Measurements from ENCODE around the gene FAM193A.
"Not testable (repeated sequence)": the region's sequence is repeated elsewhere in the genome, so short reads cannot be mapped to it uniquely, and the experiment has no call there.

Gene FAM193A

DNA sequence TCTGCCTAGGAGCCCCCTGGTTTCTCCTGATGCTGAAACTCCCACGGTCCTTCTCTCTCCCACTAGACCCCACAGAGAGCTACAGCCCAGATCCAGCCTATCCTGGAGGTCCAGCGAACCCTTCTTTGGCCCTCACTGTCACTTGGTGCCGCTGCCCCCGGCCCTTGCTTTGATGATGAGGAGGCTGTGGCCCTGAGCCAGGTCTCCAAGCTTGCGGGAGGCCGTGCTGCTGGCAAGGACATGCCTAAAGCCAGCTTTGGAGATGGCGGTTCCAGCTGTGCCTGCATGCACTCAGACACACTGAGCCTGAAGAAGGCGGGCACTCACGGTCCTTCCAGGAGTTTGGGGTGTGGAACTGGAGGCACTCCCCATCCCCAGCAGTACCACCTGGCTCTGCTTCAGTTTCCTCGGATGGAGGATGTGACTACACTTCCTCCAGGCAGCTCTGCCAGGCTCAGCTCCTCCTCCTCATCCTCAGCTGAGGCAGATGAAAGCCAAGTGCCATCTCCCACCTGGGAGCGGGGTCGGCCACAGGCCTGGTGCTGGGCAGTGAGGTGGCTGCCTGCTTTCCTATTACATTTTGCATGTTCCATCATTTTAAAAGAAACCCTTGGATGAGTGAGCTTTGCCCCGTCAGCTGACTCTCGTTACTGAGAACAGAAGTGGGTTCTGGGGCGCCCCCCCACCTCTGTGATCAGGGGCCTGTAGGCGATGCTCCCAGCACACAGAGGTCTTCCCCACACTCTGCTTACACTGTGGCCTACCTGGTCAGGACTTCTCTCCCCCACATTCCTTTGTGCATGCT, 210.6 kb downstream of the FAM193A start:
- DNase-seq (ENCODE audit: low read depth in 2 of 2), result no peak

DNA sequence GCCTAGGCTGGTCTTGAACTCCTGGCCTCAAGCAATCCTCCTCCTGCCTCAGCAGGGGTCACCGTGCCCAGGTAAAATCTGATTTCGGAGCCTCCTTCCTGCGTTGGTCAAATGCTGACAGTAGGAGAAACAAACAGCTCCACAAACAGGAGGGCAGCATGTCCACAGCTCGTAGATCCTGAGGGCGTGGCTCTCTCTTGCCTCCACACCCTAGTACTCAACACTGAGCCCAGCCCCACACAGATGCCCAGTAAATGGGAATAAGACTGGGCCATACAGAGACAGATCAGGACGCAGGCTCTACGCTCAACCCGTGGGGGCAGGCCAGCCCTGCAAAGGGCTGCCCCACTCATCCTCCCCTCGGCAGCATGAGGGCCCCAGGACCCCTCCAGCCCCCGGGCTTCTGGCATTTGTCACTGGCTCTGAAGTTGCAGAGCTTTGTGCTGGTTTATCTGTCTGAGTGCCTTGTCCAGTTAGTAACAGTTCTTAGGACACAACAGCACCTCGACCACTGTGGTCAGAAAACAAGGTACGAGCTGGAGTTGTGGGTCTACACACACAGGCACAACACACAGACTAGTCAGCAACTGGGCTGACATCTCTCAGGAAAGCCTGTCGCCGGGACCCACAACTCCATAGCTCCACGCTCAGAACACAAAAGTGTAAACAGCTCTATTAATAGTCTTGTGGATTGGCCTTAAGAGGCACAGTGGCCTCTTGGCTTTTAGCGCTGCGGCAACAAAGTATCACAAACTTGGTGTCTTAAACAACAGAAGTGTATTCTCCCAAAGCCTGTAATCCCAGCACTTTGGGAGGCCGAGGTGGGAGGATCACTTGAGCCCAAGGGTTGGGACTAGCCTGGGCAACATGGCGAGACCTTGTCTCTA, 214.5 kb downstream of the FAM193A start:
- no peak for DNase-seq (ENCODE audit: low read depth in 2 of 2)

DNA sequence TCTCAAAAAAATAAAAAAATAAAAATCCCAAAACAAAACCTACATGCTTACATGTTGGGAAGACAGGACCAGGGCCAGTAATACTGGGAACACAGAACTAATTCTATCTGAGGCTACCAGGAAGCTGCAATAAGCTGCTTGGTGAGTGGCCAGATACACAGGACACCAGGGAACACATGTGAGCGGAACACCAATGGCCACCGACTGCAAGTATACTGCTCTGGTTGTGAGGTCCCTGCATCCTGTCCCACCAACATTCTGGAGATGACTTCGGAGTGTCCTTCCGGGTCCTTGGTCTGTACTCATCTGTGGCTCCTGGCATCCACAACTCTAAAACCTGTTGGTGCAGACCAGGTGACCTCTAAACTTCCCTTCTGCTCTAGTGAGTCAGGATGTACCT, 217.0 kb downstream of the FAM193A start:
- no peak for DNase-seq (ENCODE audit: low read depth in 2 of 2)

DNA sequence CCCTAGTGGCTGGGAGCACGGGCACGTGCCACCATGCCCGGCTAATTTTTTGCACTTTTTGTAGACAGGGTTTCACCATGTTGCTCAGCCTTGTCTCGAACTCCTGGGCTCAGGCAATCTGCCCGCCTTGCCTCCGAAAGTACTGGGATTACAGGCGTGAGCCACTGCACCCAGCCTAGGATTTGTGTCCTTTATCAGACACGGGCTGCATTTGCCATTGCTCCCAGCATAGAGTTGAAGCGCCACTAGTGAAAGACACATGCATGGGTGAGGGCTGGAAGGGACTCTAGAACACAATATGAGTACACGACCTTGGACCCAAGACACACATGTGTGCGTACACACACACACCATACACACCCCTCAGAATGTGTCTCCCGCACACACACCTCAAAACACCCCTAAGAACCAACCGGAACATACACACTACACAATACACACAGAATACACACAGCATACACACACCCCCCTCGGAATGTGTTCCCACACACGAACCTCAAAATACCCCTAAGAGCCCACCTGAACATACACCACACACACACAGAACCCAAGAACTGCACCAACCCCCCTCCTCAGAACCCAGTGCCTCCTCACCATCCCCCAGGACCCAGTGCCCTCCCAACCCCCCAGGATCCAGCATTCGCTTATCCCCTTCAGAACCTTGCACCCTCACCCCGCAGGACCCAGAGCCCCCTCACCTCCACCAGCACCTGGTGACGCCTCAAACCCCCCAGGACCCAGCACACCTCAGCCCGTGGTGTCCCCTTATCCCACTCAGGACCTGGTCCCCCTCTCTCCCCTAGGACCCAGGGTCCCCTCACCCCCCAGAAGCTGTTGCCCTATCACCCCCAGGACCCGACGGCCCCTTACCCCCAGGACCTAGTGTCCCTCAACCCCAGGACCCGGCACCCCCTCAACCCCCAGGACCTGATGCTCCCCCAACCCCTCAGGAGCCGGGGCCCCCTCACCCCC, 218.7 kb downstream of the FAM193A start:
- DNase-seq (ENCODE audit: low read depth in 2 of 2), result no peak

DNA sequence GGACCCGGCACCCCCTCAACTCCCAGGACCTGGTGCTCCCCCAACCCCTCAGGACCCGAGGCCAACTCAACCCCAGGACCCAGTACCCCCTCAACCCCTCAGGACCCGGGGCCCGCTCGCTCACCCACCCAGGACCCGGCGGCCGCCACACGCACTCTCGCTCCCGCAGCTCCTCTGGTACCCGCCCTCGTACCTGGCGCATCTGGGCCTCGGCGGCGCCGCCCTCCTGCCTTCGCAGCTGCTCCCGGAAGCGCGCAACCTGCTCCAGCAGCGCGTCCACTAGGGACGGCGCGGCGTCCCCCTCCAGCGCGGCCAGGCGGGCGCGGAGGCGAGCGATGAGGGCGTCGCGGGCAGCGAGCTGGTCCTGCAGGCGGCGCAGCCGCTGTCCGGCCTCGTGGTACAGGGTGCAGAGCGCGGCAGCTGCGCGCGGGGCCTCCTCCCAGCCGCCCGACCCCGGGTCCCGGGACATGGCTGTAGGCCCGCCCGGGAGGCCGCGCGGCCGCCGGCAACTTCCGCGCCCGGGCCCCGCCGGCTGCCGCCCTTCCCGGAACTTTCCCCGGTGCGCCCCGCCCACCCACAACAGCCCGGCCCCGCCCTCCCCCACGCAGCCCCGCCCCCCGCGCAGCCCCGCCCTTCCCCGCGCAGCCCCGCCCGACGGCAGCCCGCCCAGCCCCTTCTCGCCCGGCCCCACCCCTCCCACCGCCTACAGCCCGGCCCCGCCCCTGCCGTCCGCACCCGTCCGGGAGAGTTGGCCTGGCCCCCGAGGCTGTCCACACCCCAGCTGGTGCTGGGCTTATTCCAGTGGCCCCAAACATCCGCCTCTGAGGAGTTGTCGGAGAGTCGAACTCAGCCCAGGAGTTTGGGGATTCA, 219.6 kb downstream of the FAM193A start, which contains the start of gene TNIP2:
Gene TNIP2, minus strand, starts transcription at position 516 of the 870 bp plus-strand sequence. Its CDS starts 47 bp downstream, at position 469.
- peak; percentile 46 to 62 for DNase-seq (ENCODE audit: low read depth in 2 of 2)

DNA sequence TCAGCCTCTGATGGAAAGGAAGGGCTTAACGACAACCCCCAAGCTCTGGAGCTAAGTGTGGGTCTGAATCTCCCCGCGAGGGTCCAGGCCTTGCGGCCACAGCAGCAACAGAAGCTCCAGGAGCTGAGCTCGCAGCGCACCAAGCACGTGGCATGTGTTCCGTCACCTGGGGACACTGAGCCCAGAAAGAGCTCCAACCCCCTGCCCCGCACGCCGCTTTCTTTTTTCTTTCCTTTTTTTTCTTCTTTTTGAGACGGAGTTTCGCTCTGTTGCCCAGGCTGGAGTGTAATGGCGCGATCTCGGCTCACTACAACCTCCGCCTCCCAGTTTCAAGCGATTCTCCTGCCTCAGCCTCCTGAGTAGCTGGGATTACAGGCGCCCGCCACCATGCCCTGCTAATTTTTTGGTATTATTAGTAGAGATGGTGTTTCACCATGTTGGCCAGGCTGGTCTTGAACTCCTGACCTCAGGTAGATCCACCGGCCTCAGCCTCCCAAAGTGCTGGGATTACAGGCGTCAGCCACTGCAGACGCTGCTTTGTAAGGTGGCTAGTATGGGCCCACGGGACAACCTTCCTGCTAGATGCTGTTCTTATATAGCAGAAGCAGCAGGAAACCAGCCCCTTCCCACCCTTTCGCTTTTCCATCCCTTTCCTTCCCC, 220.4 kb downstream of the FAM193A start:
- no peak for DNase-seq (ENCODE audit: low read depth in 2 of 2)

- no peak for DNase-seq (ENCODE audit: low read depth in 2 of 2)
Observed at GRCh38 chr4:2757426-2757825, 221.0 kb downstream of the FAM193A start.

GRCh38 chr4:2761035-2761923, 224.8 kb downstream of the FAM193A start:
- DNase-seq (ENCODE audit: low read depth in 2 of 2), result no peak

- DNase-seq (ENCODE audit: low read depth in 2 of 2), result no peak
Observed at GRCh38 chr4:2762048-2762447, 225.6 kb downstream of the FAM193A start.

GRCh38 chr4:2762486-2763370, 226.3 kb downstream of the FAM193A start:
- not testable (repeated sequence) for DNase-seq (ENCODE audit: low read depth in 2 of 2)

DNA sequence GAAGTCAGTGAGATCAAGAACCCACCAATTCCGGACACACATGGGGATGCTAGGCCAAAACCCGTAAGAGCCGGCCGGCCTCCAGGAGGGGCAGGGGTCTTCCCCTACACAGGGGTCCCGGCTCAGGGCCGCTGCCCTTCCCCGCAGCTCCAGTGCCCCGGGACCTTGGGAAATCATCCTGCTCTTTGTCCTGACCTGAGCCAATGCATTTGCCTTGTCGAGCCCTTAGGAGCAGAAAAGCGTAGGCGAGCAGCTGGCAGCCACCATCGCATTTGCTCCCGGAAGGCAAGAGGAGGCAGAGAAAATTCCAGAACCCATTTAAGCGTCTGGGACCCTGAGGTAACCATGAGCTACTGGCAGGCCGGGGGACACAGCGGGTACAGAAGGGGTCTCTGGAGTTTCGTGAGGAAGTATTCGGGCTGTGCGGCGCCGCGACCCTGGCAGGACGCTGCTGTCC, 227.1 kb downstream of the FAM193A start:
- no peak for DNase-seq (ENCODE audit: low read depth in 2 of 2)

DNA sequence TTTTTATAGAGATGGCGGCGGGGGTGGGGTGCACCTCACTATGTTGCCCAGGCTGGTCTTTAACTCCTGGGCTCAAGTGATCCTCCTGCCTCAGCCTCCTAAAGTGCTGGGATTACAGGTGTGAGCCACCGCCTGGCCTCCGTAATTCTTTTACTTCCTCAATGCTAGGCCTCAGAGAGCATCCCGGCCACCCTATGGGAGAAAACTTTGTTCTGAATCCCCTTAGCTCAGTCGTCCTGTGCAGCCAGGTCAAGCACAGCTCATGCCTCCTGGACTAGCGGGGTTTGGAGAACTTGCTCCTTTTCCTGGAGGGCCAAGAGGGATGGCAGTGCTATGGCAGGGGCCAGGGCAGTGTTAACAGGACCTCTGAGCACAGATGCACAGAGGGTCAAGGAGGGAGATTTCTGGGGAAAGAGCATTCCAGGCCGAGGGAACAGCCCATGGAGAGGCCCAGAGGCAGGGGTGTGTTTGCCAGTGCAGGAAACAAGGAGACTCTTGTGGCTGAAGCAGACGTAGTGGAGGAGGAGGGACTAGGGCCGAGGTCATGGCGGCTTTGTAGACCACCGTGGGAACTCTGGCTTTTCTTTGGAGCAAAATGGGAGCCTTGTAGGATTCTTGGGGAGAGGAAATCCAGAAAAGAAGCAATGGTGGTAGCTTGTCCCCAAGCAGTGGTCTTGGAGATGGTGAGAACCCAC, 229.5 kb downstream of the FAM193A start:
- no peak for DNase-seq (ENCODE audit: low read depth in 2 of 2)

- no peak for DNase-seq (ENCODE audit: low read depth in 2 of 2)
Observed at GRCh38 chr4:2767046-2767704, 230.7 kb downstream of the FAM193A start.

DNA sequence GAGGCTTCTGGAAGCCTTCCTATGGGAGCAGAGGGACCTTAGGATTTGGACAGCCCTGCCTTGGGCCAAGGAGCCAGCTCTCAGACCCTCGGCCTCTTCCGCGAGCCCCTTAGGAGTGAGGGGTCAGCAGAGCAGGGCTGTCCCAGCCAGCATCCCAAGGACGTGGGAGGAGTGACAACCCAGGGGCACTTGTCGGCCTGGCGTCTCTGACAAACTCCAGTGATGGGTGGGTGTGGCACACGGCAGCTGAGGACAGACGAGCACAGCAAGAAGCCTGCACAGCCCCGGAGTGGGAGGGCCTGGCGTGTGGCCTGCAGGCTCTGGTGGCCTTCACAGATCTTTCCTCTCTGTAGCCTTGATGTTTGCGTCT, 231.2 kb downstream of the FAM193A start:
- no peak for DNase-seq (ENCODE audit: low read depth in 2 of 2)

- DNase-seq (ENCODE audit: low read depth in 2 of 2), result no peak
Observed at GRCh38 chr4:2768124-2768523, 231.7 kb downstream of the FAM193A start.

- no peak for DNase-seq (ENCODE audit: low read depth in 2 of 2)
Observed at GRCh38 chr4:2768921-2769336, 232.5 kb downstream of the FAM193A start.

DNA sequence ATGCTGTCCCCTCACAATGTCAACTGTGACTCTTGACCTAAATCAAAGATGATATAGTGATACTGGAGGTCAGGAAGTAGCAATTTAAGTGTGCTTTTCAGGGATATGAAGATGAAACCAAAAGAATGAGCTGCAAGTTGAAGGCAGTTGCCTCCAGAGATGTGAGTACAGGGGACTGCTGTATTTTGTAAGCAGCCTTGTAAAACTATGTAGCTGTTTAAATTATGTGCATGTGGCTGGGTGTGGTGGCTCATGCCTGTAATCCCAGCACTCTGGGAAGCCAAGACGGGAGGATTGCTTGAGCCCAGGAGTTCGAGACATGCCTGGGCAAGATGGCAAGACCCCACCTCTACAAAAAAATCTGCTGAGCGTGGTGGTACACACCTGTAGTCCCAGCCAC, 234.8 kb downstream of the FAM193A start:
- DNase-seq (ENCODE audit: low read depth in 2 of 2), result no peak

Measured in stimulated activated CD8-positive, alpha-beta memory T cell treated with anti-CD3 and anti-CD28 coated beads, Interleukin-15, amount 100 ng/mL, for 4 hours (primary cell).